ENCODE results near the gene KRR1. TPM values are rescaled to one million over a fixed set of nuclear protein-coding genes. Genes with fewer than 3 reads are reported as not detected.
A peak's percentile ranks its signal among the peaks of the same experiment; 100 is the strongest.
"Not testable (repeated sequence)": the region's sequence is repeated elsewhere in the genome, so short reads cannot be mapped to it uniquely, and the experiment has no call there.

The KRR1 gene
- polyA plus RNA-seq, 3 donors = 8.0 to 14.4 (median 9.0) TPM

GRCh38 chr12:75459755-75460154 is 51.7 kb downstream of the KRR1 start:
- H3K27me3 ChIP-seq (ENCODE audit: control insufficient read depth in 2 of 2, insufficient read depth in 2 of 2, low read length in 2 of 2) = no peaks in the 10 kb centered on the region
- peaks cover 15 to 32% of the 10 kb centered on the region in 2 donors for H3K4me1 ChIP-seq (ENCODE audit: control insufficient read depth in 1 of 2, insufficient read depth in 2 of 2, low read length in 2 of 2)
- intact Hi-C loops (cut with micrococcal nuclease) = no loop called here
- H3K79me2 ChIP-seq (ENCODE audit: insufficient read depth, low read length) = no peaks in the 10 kb centered on the region
- H3K9me3 ChIP-seq (replicated peaks in 1 of 2; ENCODE audit: control insufficient read depth in 1 of 2, insufficient read depth in 1 of 2, low read length in 2 of 2) = peaks cover 11 to 21% of the 10 kb centered on the region in 2 donors
- no peak for TF ChIP-seq CTCF (IDR thresholded peaks at IDR 0.05)
- no peak overlapping the region for H3K9ac ChIP-seq (ENCODE audit: insufficient read depth, low read length, poor library complexity, severe bottlenecking)
- no peak overlapping the region for H3K27ac ChIP-seq (ENCODE audit: low read depth in 1 of 2, low read length in 2 of 2)
- Mint-ChIP-seq H3K36me3 (peaks cover 2 to 5% of the 10 kb centered on the region in 2 donors), H3K27me3 (ENCODE audit: low read depth in 3 of 3) (peaks cover 0 to 2% (median 1%) of the 10 kb centered on the region in 3 donors), H3K4me3 (no peak overlapping the region), H3K9me3 (peaks cover 11 to 31% (median 23%) of the 10 kb centered on the region in 7 donors), H3K27ac (no peak overlapping the region), H3K4me1 (peaks cover 26% of the 10 kb centered on the region)
- no peaks in the 10 kb centered on the region for H3K36me3 ChIP-seq (replicated peaks in 1 of 2; ENCODE audit: control insufficient read depth in 1 of 2, insufficient read depth in 2 of 2, low read length in 2 of 2)
- no peak overlapping the region for H3K4me3 ChIP-seq (replicated peaks in 1 of 3; ENCODE audit: low read depth in 2 of 3, low read length in 3 of 3)
- H4K20me1 ChIP-seq (ENCODE audit: insufficient read depth, low read length) = no peaks in the 10 kb centered on the region
- H2AFZ ChIP-seq (ENCODE audit: insufficient read depth, low read depth, low read length, poor library complexity, severe bottlenecking) = no peak overlapping the region
- no peak overlapping the region for H3K4me2 ChIP-seq (replicated peaks; ENCODE audit: extremely low read depth, low read length, poor library complexity, severe bottlenecking)
- DNase-seq = no peak
- WGBS (ENCODE audit: insufficient coverage) = no CpG with 5 or more reads among the region's 3 CpGs

- H3K9ac ChIP-seq (ENCODE audit: insufficient read depth, low read length, poor library complexity, severe bottlenecking); H2AFZ ChIP-seq (ENCODE audit: insufficient read depth, low read depth, low read length, poor library complexity, severe bottlenecking); H3K4me2 ChIP-seq (replicated peaks; ENCODE audit: extremely low read depth, low read length, poor library complexity, severe bottlenecking); intact Hi-C loops (cut with micrococcal nuclease); H3K36me3 ChIP-seq (replicated peaks in 1 of 2; ENCODE audit: control insufficient read depth in 1 of 2, insufficient read depth in 2 of 2, low read length in 2 of 2); DNase-seq; H3K36me3 Mint-ChIP-seq; H3K27me3 Mint-ChIP-seq (ENCODE audit: low read depth in 3 of 3); H3K79me2 ChIP-seq (ENCODE audit: insufficient read depth, low read length); H3K27me3 ChIP-seq (ENCODE audit: control insufficient read depth in 2 of 2, insufficient read depth in 2 of 2, low read length in 2 of 2); H4K20me1 ChIP-seq (ENCODE audit: insufficient read depth, low read length): not testable (repeated sequence)
- peaks cover 36% of the 10 kb centered on the region for H3K4me1 Mint-ChIP-seq
- peak overlapping the region in 1 of 2 donors; percentile 54 for H3K27ac ChIP-seq (ENCODE audit: low read depth in 1 of 2, low read length in 2 of 2)
- peak overlapping the region; percentile 1 to 88 (median 81) for H3K27ac Mint-ChIP-seq
- 23% methylated on average over 4 of the region's 9 CpGs for WGBS (ENCODE audit: insufficient coverage)
- H3K9me3 ChIP-seq (replicated peaks in 1 of 2; ENCODE audit: control insufficient read depth in 1 of 2, insufficient read depth in 1 of 2, low read length in 2 of 2) = peaks cover 11 to 21% of the 10 kb centered on the region in 2 donors
- H3K4me3 Mint-ChIP-seq = peak overlapping the region in 1 of 2 donors; percentile 26
- peak overlapping the region in 1 of 3 experiments; percentile 8 for H3K4me3 ChIP-seq (replicated peaks in 1 of 3; ENCODE audit: low read depth in 2 of 3, low read length in 3 of 3)
- peaks cover 19 to 43% of the 10 kb centered on the region in 2 donors for H3K4me1 ChIP-seq (ENCODE audit: control insufficient read depth in 1 of 2, insufficient read depth in 2 of 2, low read length in 2 of 2)
- H3K9me3 Mint-ChIP-seq = peaks cover 10 to 31% (median 23%) of the 10 kb centered on the region in 7 donors
Measured at GRCh38 chr12:75457866-75458265, 53.5 kb downstream of the KRR1 start.

Data from CD14-positive monocyte (primary cell).